Measurements from ENCODE around the gene MAPK1. TPM values are rescaled to one million over a fixed set of nuclear protein-coding genes. Genes with fewer than 3 reads are reported as not detected.
"Not testable (repeated sequence)": the region's sequence is repeated elsewhere in the genome, so short reads cannot be mapped to it uniquely, and the experiment has no call there.

Gene MAPK1
- total RNA-seq, 1 experiment from 2014 or later: 53.6 TPM

DNA sequence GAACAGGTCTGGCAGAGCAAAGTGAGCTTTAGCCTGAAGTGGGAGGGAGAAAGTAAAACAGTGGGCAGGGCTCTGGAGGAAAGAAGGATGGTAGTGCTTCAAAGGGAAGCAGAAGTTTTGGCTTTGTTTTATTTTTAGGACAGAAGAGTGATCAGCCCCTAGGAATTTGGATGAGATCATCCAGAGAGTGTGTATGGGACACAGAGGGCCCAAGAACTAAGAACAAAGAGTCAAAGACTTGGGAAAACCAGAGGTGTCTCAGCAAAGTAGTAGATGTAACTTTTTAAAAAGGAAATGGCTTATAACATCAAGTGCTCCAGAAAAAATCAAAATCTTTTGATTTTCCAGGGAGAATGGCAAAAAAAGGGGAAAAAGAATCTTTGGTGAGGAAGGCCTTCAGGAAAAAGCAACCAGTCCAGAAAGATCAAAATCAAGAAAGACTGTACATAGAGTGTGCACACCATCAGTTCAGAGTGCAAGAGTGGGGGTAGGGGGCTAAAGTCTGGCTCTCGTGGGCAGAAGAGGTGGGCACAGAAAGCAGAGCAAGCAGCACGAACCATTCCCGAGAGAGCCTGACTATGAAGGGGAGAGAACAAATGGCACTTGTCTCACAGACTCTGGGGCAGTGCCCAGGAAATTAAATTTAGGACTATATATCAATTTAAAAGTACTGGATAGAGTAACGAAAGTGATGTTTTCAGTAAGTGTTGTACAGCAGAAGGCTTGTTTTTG lies 30.0 kb downstream of the MAPK1 start:
- peak overlapping the region; percentile 28 for H3K4me2 ChIP-seq (ENCODE audit: low read depth, low read length, poor library complexity, severe bottlenecking)
- H3K9ac ChIP-seq (ENCODE audit: low read length): no peak overlapping the region
- H3K9me3 ChIP-seq (ENCODE audit: low read length): no peaks in the 10 kb centered on the region
- peaks cover 43% of the 10 kb centered on the region for H3K4me1 ChIP-seq (ENCODE audit: low read length)
- H3K79me2 ChIP-seq (ENCODE audit: low read length): peaks cover 93% of the 10 kb centered on the region
- no peaks in the 10 kb centered on the region for H3K36me3 ChIP-seq (ENCODE audit: insufficient read depth, low read length)
- H3K27me3 ChIP-seq (ENCODE audit: low read length): no peaks in the 10 kb centered on the region
- peak overlapping the region; percentile 43 for H3K27ac ChIP-seq (ENCODE audit: low read length)
- peak; percentile 32 for DNase-seq
- no peak overlapping the region for H2AFZ ChIP-seq (ENCODE audit: low read length)
- no peaks in the 10 kb centered on the region for H3K9me2 ChIP-seq (replicated peaks; ENCODE audit: insufficient read depth, low read length)
- H4K20me1 ChIP-seq (ENCODE audit: insufficient read depth, low read depth, low read length): peaks cover 12% of the 10 kb centered on the region; the same call in 1 of the 2 replicates
- H3K4me3 ChIP-seq (ENCODE audit: low read length): no peak overlapping the region

- not testable (repeated sequence) for H3K27ac ChIP-seq (ENCODE audit: low read length); DNase-seq; H3K4me3 ChIP-seq (ENCODE audit: low read length); H3K9me2 ChIP-seq (replicated peaks; ENCODE audit: insufficient read depth, low read length); H3K9me3 ChIP-seq (ENCODE audit: low read length); H3K27me3 ChIP-seq (ENCODE audit: low read length); H2AFZ ChIP-seq (ENCODE audit: low read length); H3K36me3 ChIP-seq (ENCODE audit: insufficient read depth, low read length); H3K9ac ChIP-seq (ENCODE audit: low read length)
- Histone ChIP-seq H3K4me2 (ENCODE audit: low read depth, low read length, poor library complexity, severe bottlenecking) (peak overlapping the region; percentile 68), H3K79me2 (ENCODE audit: low read length) (peaks cover 94% of the 10 kb centered on the region), H3K4me1 (ENCODE audit: low read length) (peaks cover 43% of the 10 kb centered on the region), H4K20me1 (ENCODE audit: insufficient read depth, low read depth, low read length) (peaks cover 12% of the 10 kb centered on the region; the same call in 1 of the 2 replicates)
These were observed 31.0 kb downstream of the MAPK1 start for GRCh38 chr22:21836486-21836885.

DNA sequence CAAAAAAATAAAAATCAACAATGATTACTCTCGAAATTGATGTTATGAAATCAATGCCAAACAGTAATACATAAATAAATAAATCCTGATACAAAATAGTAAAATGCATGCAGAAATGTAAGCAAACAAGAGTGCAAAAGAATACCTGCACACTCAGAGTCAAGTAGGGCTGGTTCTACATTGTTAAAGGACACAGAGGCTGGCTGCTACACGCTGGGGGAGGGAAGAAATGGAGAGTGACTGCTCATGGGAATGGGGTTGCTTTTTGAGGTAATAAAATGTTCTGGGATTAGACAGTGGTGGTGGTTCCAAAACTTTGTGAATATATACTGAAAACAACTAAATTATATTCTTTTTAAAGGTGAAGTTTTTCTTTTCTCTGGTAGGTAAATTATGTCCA lies 32.1 kb downstream of the MAPK1 start:
- Histone ChIP-seq H3K36me3 (ENCODE audit: insufficient read depth, low read length) (no peaks in the 10 kb centered on the region), H3K4me1 (ENCODE audit: low read length) (peaks cover 43% of the 10 kb centered on the region), H2AFZ (ENCODE audit: low read length) (no peak overlapping the region), H3K4me3 (ENCODE audit: low read length) (peak overlapping the region; percentile 43), H3K9me3 (ENCODE audit: low read length) (no peaks in the 10 kb centered on the region), H3K9ac (ENCODE audit: low read length) (peak overlapping the region; percentile 40), H3K27ac (ENCODE audit: low read length) (peak overlapping the region; percentile 89), H3K27me3 (ENCODE audit: low read length) (no peaks in the 10 kb centered on the region), H3K4me2 (ENCODE audit: low read depth, low read length, poor library complexity, severe bottlenecking) (peak overlapping the region; percentile 68), H4K20me1 (ENCODE audit: insufficient read depth, low read depth, low read length) (peaks cover 12% of the 10 kb centered on the region; the same call in 1 of the 2 replicates), H3K9me2 (replicated peaks; ENCODE audit: insufficient read depth, low read length) (no peaks in the 10 kb centered on the region), H3K79me2 (ENCODE audit: low read length) (peaks cover 96% of the 10 kb centered on the region)
- peak; percentile 38 for DNase-seq

- H3K27ac ChIP-seq (ENCODE audit: low read length): peak overlapping the region; percentile 89
- H3K9me3 ChIP-seq (ENCODE audit: low read length): no peaks in the 10 kb centered on the region
- H3K4me3 ChIP-seq (ENCODE audit: low read length): peak overlapping the region; percentile 43; the same call in 1 of the 2 replicates
- H3K27me3 ChIP-seq (ENCODE audit: low read length): no peaks in the 10 kb centered on the region
- H3K4me2 ChIP-seq (ENCODE audit: low read depth, low read length, poor library complexity, severe bottlenecking): peak overlapping the region; percentile 68
- H2AFZ ChIP-seq (ENCODE audit: low read length): no peak overlapping the region
- H3K9ac ChIP-seq (ENCODE audit: low read length): peak overlapping the region; percentile 40
- DNase-seq: peak; percentile 73
- H4K20me1 ChIP-seq (ENCODE audit: insufficient read depth, low read depth, low read length): peaks cover 10% of the 10 kb centered on the region; the same call in 1 of the 2 replicates
- H3K4me1 ChIP-seq (ENCODE audit: low read length): peaks cover 43% of the 10 kb centered on the region
- peaks cover 96% of the 10 kb centered on the region for H3K79me2 ChIP-seq (ENCODE audit: low read length)
- H3K36me3 ChIP-seq (ENCODE audit: insufficient read depth, low read length): no peaks in the 10 kb centered on the region
- H3K9me2 ChIP-seq (replicated peaks; ENCODE audit: insufficient read depth, low read length): no peaks in the 10 kb centered on the region
These were observed 32.6 kb downstream of the MAPK1 start for GRCh38 chr22:21834869-21835268.

DNA sequence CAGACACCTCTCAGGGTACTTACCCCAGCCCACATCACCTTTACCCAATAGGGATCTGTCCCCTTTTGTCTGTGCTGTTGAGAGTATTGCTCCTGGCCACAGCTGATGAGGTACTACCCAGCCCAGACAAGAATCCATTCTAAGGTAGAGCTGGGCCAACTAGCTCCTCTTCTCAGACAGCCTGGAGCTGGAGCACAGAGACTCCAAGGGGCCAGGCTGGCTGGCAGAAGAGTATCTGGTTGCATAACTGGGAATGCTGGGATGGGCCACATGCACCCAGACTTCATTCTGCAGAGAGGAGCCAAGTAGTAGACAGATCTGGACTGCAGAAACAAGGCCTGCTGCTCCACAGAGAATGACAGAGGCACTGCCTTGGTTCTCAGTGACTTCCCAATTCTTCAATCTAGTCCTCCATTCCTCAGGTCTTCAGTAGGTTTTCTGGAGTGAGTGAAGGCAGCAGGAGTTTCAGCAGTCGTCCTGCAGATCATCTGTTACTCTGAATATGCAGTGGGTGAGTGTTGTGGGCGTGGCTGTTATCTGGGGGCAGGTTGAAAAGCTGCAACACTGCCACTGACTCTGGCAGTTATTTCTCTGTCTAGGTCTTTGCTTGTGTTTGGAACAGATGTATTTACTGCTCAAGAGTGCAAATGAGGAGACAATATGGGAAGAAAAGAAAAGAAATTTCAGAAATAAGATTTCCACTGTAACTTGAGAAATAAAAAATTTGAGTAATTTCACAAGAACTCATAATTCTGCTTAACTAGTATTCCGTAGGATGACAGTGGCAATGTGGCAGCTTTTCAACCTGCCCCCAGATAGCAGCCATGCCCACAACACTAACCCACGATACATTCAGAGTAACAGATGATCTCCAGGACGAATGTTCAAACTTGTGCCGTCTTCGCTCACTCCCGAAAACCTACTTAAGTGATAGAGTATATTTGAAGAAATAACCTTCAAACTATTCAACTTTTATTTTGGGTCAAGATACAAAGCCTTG lies 34.9 kb downstream of the MAPK1 start:
- H3K9me3 ChIP-seq (ENCODE audit: low read length): no peaks in the 10 kb centered on the region
- DNase-seq: peak; percentile 37
- H3K9ac ChIP-seq (ENCODE audit: low read length): no peak overlapping the region
- H4K20me1 ChIP-seq (ENCODE audit: insufficient read depth, low read depth, low read length): 0 out of 2 replicates have a peak, but pooled peaks cover 5% of the 10 kb centered on the region
- H3K4me2 ChIP-seq (ENCODE audit: low read depth, low read length, poor library complexity, severe bottlenecking): no peak overlapping the region
- no peak overlapping the region for H2AFZ ChIP-seq (ENCODE audit: low read length)
- peaks cover 38% of the 10 kb centered on the region for H3K4me1 ChIP-seq (ENCODE audit: low read length)
- peaks cover 96% of the 10 kb centered on the region for H3K79me2 ChIP-seq (ENCODE audit: low read length)
- H3K9me2 ChIP-seq (replicated peaks; ENCODE audit: insufficient read depth, low read length): no peaks in the 10 kb centered on the region
- H3K27ac ChIP-seq (ENCODE audit: low read length): no peak overlapping the region
- H3K4me3 ChIP-seq (ENCODE audit: low read length): no peak overlapping the region
- H3K36me3 ChIP-seq (ENCODE audit: insufficient read depth, low read length): no peaks in the 10 kb centered on the region
- no peaks in the 10 kb centered on the region for H3K27me3 ChIP-seq (ENCODE audit: low read length)

- no peaks in the 10 kb centered on the region for H3K36me3 ChIP-seq (ENCODE audit: insufficient read depth, low read length)
- no peaks in the 10 kb centered on the region for H3K9me3 ChIP-seq (ENCODE audit: low read length)
- no peak overlapping the region for H3K27ac ChIP-seq (ENCODE audit: low read length)
- no peak overlapping the region for H3K4me3 ChIP-seq (ENCODE audit: low read length)
- DNase-seq: no peak
- no peaks in the 10 kb centered on the region for H3K9me2 ChIP-seq (replicated peaks; ENCODE audit: insufficient read depth, low read length)
- H3K27me3 ChIP-seq (ENCODE audit: low read length): no peaks in the 10 kb centered on the region
- H3K4me1 ChIP-seq (ENCODE audit: low read length): peaks cover 30% of the 10 kb centered on the region
- no peak overlapping the region for H3K9ac ChIP-seq (ENCODE audit: low read length)
- H3K79me2 ChIP-seq (ENCODE audit: low read length): peaks cover 95% of the 10 kb centered on the region
- no peaks in the 10 kb centered on the region for H4K20me1 ChIP-seq (ENCODE audit: insufficient read depth, low read depth, low read length)
- H3K4me2 ChIP-seq (ENCODE audit: low read depth, low read length, poor library complexity, severe bottlenecking): no peak overlapping the region
- H2AFZ ChIP-seq (ENCODE audit: low read length): no peak overlapping the region
These were observed 37.9 kb downstream of the MAPK1 start for GRCh38 chr22:21829523-21829922.

- peaks cover 99% of the 10 kb centered on the region for H3K79me2 ChIP-seq (ENCODE audit: low read length)
- no peaks in the 10 kb centered on the region for H3K36me3 ChIP-seq (ENCODE audit: insufficient read depth, low read length)
- H4K20me1 ChIP-seq (ENCODE audit: insufficient read depth, low read depth, low read length): no peaks in the 10 kb centered on the region
These were observed 39.2 kb downstream of the MAPK1 start for GRCh38 chr22:21828268-21828638.

More at GRCh38 chr22:21828268-21828638, 39.2 kb downstream of the MAPK1 start:
- Histone ChIP-seq H3K27ac (ENCODE audit: low read length) (no peak overlapping the region), H3K4me1 (ENCODE audit: low read length) (peaks cover 33% of the 10 kb centered on the region), H3K9me2 (replicated peaks; ENCODE audit: insufficient read depth, low read length) (no peaks in the 10 kb centered on the region), H3K27me3 (ENCODE audit: low read length) (no peaks in the 10 kb centered on the region), H3K4me2 (ENCODE audit: low read depth, low read length, poor library complexity, severe bottlenecking) (no peak overlapping the region), H3K4me3 (ENCODE audit: low read length) (no peak overlapping the region), H2AFZ (ENCODE audit: low read length) (no peak overlapping the region), H3K9ac (ENCODE audit: low read length) (no peak overlapping the region), H3K9me3 (ENCODE audit: low read length) (no peaks in the 10 kb centered on the region)
- peak; percentile 27 for DNase-seq
